GM19239 (cell line): ENCODE data around the gene IFNG-AS1.
A peak's percentile ranks its signal among the peaks of the same experiment; 100 is the strongest.

Source experiments
- DNase-seq: peaks from one replicate; pipeline ENCODE4 v3.0.0; 2011; ENCODE audit warnings: low spot score; ENCODE audit not compliant: insufficient read length
- FAIRE-seq: peaks from 2 replicates; lab custom pipeline; 2011; peaks lifted over from hg19 to GRCh38; lab: Jason Lieb, UNC

The IFNG-AS1 gene

GRCh38 chr12:68031881-68032739 lies 42.9 kb downstream of the IFNG-AS1 start:
- DNase-seq: no peak
- no peak for FAIRE-seq

- DNase-seq (no peak), FAIRE-seq (no peak)
Measured at GRCh38 chr12:68034567-68034966, 45.3 kb downstream of the IFNG-AS1 start.

GRCh38 chr12:68036642-68037041 lies 47.4 kb downstream of the IFNG-AS1 start:
- FAIRE-seq (no peak), DNase-seq (no peak)

GRCh38 chr12:68037616-68038255 lies 48.5 kb downstream of the IFNG-AS1 start:
- DNase-seq (no peak), FAIRE-seq (no peak)

- FAIRE-seq: no peak
- DNase-seq: no peak
Measured at GRCh38 chr12:68038650-68039049, 49.4 kb downstream of the IFNG-AS1 start.

GRCh38 chr12:68040450-68041075 lies 51.3 kb downstream of the IFNG-AS1 start:
- peak; percentile 95 for FAIRE-seq
- DNase-seq: peak; percentile 33

GRCh38 chr12:68042212-68042699 lies 53.0 kb downstream of the IFNG-AS1 start:
- FAIRE-seq (peak; percentile 76), DNase-seq (peak; percentile 1)

GRCh38 chr12:68043435-68043834 lies 54.2 kb downstream of the IFNG-AS1 start:
- FAIRE-seq (no peak), DNase-seq (no peak)

- FAIRE-seq: no peak
Measured at GRCh38 chr12:68048648-68049297, 59.5 kb downstream of the IFNG-AS1 start.

GRCh38 chr12:68056300-68056699 lies 67.1 kb downstream of the IFNG-AS1 start:
- no peak for DNase-seq
- peak; percentile 42 for FAIRE-seq

More at GRCh38 chr12:68048648-68049297, 59.5 kb downstream of the IFNG-AS1 start:
- no peak for DNase-seq

- no peak for DNase-seq
- FAIRE-seq: no peak
Measured at GRCh38 chr12:68063900-68064590, 74.8 kb downstream of the IFNG-AS1 start.

GRCh38 chr12:68065163-68065562 lies 75.9 kb downstream of the IFNG-AS1 start:
- DNase-seq (no peak), FAIRE-seq (peak; percentile 31)

GRCh38 chr12:68065687-68066086 lies 76.4 kb downstream of the IFNG-AS1 start:
- no peak for FAIRE-seq
- DNase-seq: no peak

- no peak for DNase-seq
- no peak for FAIRE-seq
Measured at GRCh38 chr12:68067762-68068376, 78.6 kb downstream of the IFNG-AS1 start.

GRCh38 chr12:68069275-68069674 lies 80.0 kb downstream of the IFNG-AS1 start:
- no peak for FAIRE-seq

More at GRCh38 chr12:68069275-68069674, 80.0 kb downstream of the IFNG-AS1 start:
- no peak for DNase-seq
